GM18868 (cell line): Measurements from ENCODE around the gene TMEM223.
"Not testable (repeated sequence)": the region's sequence is repeated elsewhere in the genome, so short reads cannot be mapped to it uniquely, and the experiment has no call there.

ENCODE experiments used
- ATAC-seq: cut with Tn5 transposase; IDR thresholded peaks from one replicate; pipeline ENCODE4 v1.9.1; 2021; ENCODE audit warnings: mild to moderate bottlenecking, moderate library complexity; ENCODE audit not compliant: unreplicated experiment

TMEM223 gene

DNA sequence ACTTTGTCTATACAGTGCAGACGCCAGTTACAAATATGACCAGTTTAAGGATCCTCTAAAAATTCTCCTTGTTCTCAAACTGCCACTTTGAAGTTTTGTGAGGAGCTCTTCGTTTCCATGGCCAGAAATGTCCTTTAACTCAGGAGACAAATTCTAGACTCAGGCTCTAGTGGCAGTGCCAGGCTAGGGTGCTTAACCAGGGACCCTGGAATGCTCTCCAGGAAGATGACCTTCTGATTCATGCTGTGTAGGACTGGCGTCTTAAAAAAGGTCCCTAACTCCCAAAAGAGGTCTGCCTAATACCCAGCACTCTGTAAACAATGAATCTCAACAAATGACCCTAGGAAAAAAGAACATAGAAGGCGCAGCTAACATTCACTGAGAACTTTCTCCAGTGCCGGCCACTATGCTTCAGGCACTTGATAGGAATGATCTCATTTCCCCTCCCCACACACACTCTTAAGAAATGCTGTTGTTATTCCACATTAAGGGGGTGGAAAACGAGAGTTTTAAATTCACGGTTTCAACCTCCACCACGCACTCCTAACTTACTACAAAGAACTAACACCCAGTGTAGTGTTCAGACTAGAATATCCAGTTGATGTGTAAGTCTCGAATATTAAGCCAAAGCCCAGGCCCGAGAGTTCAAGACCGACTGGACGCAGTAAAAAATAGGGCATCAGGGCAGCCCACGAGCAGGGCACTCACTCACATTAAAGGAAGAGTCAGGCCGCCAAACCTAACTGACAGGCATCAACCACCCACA is 12.7 kb upstream of the TMEM223 start:
- no peak for ATAC-seq

GRCh38 chr11:62801071-62801470 is 9.3 kb upstream of the TMEM223 start:
- no peak for ATAC-seq

GRCh38 chr11:62799486-62799885 is 7.7 kb upstream of the TMEM223 start:
- no peak for ATAC-seq

GRCh38 chr11:62796281-62796680 is 4.5 kb upstream of the TMEM223 start:
- ATAC-seq, result no peak

GRCh38 chr11:62794201-62794775 is 2.5 kb upstream of the TMEM223 start:
- ATAC-seq, result no peak

DNA sequence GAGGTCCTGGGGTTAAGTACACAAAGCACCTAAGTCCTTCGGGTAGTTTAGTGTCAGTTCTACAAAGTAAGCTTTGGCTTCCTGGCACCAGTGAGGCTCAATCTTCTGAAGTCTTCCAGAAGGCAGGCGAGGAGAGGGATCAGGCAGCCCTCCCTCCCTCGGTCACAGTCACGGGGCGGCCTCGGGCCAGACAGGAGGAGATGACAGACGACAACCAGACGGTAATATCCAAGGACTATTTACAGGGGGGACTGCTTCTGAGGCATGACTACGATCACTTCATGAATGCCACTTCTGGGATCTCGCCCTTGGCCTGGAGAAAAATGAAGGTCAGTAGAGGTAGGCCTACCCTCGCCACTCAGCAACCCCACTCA is 383 bp upstream of the TMEM223 start:
- no peak for ATAC-seq

GRCh38 chr11:62789576-62789975 is 2.2 kb downstream of the TMEM223 start:
- ATAC-seq, result no peak

- ATAC-seq, result no peak
These were observed 2.8 kb downstream of the TMEM223 start for GRCh38 chr11:62788991-62789390.

DNA sequence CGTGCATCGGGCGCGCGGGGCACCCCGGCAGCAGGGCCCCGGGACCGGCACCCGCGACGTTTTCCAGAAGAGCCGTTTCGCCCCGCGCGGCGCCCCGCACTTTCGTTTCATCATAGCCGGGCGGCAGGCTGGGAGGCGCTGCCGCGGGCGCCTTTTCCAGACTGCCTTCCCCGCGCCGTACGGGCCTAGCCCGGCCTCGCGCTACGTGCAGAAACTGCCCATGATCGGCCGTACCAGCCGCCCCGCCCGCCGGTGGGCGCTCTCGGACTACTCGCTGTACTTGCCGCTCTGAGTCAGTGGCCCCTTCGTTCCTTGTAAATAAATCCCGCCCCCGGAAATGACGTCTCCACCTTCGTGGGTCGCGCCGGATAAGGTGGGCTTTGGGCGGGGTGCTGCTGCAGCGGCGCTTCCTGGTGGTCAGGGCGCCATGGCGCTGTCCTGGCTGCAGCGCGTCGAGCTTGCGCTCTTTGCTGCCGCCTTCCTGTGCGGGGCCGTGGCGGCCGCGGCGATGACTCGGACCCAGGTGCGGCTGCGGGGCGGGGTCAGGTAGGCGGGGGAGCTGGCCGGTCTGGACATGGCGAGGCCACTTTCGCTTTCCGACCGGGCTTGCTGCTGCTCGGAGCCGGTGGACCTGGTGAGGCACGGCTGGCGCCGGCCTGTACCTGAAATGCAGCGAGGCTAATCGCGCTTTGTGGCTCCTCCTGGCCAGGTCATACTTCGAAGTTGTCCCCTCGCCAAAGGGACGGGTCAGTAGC is 4.6 kb downstream of the TMEM223 start, which contains the start of gene TMEM179B:
Gene TMEM179B, plus strand, starts transcription at position 398 of the 755 bp plus-strand sequence. Its CDS starts 30 bp downstream, at position 428.
- ATAC-seq, result peak; percentile 69

DNA sequence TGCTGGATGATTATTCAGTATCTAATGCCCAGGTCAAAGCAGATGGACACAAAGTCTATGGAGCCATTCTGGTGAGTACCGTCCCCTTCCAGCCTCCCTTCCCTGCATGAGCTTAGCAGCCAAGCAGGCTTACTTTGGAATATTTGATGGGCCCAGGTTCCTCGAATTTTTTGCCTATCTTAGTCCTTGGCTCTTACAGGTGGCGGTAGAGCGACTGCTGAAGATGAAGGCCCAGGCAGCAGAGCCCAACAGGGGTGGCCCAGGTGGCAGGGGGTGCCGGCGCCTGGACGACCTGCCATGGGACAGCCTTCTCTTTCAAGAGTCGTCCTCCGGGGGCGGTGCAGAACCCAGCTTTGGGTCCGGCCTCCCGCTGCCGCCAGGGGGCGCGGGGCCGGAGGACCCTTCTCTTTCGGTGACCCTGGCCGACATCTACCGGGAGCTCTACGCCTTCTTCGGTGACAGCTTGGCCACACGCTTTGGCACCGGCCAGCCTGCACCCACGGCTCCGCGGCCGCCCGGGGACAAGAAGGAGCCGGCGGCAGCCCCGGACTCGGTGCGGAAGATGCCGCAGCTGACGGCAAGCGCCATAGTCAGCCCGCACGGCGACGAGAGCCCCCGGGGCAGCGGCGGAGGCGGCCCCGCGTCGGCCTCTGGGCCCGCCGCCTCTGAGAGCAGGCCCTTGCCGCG is 5.3 kb downstream of the TMEM223 start:
- peak; percentile 74 for ATAC-seq

GRCh38 chr11:62782753-62783152 is 9.1 kb downstream of the TMEM223 start:
- ATAC-seq, result no peak

- ATAC-seq, result no peak
These were observed 13.4 kb downstream of the TMEM223 start for GRCh38 chr11:62778441-62778840.

GRCh38 chr11:62777389-62777788 is 14.4 kb downstream of the TMEM223 start:
- no peak for ATAC-seq

- ATAC-seq, result no peak
These were observed 16.2 kb downstream of the TMEM223 start for GRCh38 chr11:62775646-62776045.

DNA sequence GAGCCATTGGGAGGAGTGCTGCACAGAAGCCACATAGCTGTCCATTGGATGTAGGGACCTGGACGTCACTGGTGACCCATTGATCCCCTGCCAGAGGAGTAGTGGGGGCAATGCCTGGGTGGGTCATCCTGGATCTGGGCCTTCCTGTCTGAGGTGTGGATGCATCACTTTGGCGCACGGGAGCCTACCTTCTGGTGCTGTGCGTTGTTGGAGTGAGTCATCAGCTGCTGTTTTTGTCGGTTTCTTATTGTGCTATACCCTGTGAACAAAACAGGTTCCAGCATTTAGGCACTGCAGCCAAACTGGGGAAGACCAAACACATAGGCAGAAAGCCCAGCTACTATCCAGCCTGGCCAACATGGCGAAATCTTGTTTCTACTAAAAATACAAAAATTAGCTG is 17.4 kb downstream of the TMEM223 start:
- no peak for ATAC-seq

DNA sequence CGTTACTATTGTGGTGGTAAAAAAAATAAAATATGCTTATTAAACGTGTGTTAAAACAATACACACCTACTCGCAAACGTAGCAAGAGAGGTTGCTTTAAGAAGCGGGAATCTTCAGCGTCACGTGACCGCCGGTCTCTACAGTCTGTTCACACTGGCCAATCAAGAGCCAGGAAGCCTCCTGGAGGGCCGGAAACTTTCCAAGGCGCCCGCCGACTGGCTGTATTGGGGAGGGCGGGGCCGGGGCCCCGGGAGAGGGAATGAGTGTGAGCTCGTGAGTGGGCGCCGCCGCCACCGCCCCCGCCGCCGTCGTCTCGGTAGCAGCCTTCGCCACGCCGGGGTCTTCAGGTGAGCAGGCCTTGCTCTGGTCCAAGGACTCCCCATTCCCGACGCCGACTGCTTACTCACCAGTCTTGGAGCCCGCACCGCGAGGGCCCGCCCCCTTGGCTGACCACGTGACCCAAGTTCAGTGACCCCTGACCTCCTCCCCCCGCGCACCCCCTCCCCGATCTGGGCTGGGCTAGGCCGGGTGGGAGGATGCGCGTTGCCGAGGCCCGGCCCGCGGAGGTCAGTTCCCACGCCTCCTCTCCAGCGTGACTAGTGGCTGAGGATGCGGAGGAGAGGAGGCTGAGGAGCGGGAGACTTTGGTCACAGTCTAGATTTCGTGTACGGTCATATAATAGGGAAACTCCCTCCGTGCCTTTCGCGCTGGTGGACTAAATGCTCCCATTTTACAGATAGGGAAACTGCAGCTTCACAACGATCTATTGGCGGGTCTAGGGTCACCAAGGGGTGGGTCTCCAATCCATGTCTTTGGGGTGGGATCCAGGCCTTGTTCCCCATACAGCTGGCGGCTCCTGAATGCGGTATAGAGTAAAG is 20.4 kb downstream of the TMEM223 start, which contains the start of gene TAF6L:
Gene TAF6L, plus strand, starts transcription at position 253 of the 878 bp plus-strand sequence. CDS start 4,388 bp downstream, outside the sequence.
- ATAC-seq, result peak; percentile 84

- ATAC-seq, result peak; percentile 2
These were observed 21.0 kb downstream of the TMEM223 start for GRCh38 chr11:62770778-62771143.

DNA sequence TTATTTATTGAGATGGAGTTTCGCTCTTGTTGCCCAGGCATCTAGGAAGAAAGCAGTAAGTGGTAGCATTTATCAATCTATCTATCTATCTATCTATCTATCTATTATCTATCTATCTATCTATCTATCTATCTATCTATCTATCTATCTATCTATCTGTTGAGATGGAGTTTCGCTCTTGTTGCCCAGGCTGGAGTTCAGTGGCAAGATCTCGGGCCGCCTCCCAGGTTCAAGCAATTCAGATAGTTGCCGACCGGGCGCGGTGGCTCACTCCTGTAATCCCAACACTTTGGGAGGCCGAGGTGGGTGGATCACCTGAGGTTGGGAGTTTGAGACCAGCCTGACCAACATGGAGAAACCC is 31.0 kb downstream of the TMEM223 start:
- ATAC-seq, result not testable (repeated sequence)

DNA sequence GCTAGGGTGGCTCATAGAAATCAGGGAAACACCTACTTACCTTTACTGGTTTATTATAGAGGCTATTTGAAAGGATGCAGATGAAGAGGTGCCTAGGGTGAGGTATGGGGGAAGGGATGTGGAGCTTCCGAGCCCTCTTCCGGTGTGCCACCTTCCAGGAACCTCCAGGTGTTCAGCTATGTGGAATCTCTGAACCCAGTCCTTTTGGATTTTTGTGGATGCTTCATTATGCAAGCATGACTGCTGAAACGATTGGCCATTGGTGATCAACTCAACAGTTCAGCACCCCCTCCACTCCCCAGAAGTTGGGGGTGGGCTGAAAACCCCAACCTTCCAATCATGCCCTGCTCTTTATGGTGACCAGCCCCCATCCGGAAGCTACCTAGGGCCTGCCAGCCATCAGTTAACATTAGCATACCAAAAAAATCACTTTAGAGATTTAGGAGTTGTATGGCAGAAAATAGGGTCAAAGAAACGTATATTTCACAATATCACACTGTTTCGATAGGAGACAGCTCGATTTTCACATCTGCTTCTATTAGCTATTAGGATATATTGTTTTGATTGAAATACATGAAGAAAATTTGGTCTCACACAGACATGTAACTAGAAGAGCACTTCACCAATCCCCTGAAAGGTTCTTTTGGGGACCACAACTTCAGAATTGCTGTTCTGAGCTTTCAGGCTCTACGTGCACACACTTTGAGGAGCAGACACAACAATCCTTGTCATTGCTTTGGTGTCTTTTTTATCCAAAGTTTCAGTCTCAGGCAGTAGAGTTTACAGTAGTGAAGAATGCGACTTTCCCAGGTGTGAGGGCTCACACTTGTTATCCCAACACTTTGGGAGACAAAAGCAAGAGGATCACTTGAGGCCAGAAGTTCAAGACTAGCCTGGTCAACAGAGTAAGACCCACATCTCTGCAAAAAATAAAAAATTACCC is 33.7 kb downstream of the TMEM223 start:
- ATAC-seq, result no peak
